HG02981 (cell line): Measurements from ENCODE around the gene COL18A1.
"Not testable (repeated sequence)": the region's sequence is repeated elsewhere in the genome, so short reads cannot be mapped to it uniquely, and the experiment has no call there.

ENCODE experiments used
- ATAC-seq: cut with Tn5 transposase; IDR thresholded peaks from one replicate; pipeline ENCODE4 v1.9.1; 2021; ENCODE audit warnings: mild to moderate bottlenecking, moderate library complexity; ENCODE audit not compliant: unreplicated experiment

COL18A1 gene

DNA sequence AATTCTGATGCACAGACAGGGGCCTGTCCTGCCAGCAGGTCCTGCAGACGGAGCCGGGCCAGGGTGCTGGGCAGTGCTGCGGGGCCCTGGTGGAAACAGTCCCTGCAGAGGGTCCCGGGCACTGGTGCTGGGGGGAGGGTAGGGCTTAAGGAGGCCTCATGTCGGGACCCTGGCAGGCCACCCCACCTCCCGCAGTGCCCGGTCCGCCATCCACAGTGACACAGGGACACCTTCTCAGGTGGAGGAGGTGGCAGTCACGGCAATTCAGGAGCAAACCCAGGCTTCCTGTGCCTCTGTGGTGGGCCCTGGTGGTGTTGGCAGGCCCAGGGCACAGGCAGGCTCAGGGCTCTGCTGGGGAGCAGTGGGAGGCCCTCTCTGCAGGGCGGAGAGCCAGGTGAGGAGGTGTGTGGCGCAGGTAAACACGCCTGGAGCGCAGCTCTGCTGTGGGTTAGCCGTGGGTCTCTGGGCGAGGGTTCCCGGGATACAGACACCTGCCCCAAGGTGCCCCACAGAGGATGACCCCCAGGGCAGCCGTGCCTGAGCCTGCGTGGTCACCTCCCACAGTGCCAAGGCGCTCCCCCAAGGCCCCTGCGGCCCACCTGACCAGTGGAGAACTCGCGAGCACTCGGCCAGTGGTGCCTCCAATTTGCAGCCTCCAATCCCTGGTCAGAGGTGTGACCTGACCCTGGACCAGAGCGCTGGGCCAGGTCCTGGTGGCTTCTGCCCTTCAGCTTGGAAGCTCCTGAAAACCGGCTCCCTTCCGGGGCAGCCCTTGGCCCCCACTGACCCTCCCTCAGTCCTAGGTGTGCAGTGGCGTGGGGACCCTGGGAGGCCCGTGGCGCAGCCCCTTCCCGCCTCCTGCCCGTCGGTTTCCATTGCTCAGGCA, 19.2 kb downstream of the COL18A1 start:
- ATAC-seq = no peak

DNA sequence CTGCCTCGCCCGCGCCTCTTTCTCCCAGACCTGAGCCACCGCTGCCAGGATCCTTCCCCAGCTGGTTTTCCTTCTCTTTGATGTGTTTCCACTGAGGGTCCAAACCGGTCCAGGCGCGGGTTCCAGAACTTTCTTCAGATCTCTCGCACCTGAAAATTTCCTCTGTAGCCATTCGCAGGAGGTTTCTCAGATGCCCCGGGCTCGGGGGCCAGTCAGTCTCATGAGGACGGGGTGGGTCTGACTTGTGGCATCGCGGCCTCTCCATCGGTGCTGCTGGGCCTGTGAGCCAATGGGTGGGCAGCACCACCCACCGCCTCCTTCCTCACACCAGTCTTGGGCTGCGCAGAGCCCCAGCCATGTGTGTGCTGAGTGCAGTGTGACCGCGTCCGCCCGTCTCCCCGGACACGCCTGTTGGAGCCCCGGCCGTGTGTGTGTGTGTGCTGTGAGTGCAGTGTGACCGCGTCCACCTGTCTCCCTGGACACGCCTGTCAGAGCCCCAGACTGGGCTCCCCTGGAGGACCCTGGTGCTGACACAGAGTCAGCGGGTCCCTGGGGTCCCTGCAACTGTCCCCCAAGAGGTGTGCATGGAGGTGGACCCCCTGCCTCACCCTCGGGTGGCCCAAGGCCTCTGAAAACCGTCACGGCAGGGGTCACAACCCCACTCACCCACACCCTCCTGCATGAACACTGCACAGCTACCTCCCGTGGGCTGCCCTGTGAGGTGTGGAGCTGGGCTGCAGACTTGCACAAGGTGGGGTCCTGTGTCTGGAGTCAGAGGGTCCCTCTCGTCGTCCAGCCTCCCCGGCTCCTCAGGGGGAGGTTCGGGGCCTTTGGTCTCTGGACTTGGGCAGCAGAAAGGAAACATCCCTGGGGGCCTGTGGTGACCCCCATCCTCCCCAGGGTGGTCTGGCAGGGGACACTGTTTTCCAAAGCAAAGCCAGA, 20.2 kb downstream of the COL18A1 start:
- no peak for ATAC-seq

DNA sequence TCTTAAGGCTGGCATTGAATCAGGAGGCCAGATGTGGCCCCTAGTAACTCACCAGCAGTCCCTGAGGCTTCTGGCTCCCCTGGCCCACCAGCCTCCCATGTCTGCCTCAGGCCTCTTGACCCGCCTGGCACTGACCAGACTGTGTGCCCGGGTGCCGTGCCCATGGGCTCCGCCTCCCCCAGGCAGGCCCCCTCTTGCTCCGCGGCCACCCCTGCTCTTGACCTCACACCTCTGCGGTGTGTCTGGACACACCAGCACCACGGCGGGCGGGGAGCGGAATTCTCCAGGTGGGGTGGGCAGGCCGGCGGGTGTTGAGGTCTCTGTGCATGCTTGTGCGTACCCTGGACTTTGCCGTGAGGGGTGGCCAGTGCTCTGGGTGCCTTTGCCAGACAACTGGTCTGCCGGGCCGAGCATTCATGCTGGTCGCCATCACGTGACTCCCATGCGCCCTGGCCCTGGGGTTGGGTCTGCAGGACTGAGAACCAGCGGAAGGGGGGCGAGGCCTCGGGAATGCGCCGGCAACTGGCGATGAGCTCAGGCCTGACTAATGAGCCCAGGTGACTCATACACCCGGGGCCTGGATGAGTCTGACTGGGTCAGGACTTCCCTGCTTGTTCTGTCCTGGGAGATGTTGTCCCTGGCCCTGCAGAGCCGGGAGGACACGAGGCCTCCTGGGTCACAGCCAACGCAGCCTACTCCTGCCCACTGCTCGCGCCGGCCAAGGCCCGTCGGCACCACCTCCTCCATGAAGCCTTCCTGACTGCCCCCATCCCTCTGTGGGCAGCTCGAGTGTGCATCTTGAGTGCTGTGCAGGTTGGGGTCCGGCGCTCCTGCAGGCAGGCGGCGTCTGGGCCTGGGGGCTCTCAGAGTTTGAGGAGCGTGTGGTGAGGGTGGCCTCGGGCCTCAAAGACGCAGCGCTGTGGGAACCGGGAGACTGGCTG, 22.6 kb downstream of the COL18A1 start:
- ATAC-seq = no peak

DNA sequence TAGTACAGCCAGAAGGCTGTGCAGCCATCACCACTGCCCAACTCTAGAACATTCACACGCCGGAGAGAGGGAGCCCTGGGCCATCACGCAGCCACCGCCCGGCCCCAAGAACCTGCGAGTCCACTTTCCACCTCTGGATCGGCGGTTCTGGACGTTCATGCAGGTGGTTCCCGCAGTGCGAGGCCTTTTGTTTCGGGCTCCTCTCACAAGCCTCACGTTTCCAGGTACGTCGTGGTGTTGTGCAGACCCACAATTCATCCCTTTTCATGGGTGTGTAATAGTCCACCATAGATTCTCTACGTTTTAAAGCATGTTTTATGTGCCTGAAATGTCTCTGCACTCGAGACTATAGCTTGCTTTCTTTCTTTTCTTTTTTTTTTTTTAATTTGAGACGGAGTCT, 23.6 kb downstream of the COL18A1 start:
- no peak for ATAC-seq

DNA sequence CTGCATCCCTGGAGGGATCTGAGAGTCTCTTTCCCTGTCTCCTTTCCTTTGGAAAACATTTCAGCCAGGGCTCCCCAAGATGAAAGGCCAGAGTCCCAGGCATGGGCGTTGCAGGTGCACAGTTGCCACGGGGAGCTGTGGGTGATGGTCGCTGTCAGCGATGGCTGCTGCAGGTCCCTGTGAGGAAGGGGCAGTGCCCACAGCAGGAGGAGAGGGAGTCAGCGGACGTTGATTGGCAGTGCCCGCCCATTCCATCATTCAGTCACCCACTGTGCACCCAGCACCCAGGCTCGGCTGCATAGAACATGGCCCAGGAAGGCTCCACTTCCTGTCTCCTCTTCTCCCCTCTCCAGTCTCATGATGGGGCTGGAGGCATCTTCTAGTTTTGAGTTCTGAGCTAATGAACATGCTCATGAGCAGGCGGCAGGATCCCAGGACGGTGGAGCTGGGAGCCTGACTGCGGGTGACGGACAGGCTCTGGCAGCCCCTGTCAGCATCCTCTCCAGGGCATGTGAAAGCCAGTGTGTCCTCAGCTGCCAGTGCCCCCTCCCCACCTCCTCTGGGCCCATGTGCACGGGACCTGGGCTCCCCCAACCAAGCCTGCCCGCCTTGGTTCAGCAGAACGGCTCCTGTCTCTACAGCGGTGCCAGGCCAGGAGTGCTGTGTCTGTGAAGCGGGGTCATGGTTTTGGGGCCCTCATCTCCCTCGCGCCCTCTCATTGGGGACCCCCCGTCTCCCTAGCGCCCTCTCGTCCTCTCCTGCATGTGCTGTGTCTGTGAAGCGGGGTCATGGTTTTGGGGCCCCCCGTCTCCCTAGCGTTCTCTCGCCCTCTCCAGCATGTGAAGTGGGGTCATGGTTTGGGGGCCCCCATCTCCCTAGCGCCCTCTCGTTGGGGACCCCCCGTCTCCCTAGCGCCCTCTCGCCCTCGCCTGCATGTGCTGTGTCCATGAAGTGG, 24.5 kb downstream of the COL18A1 start:
- no peak for ATAC-seq

DNA sequence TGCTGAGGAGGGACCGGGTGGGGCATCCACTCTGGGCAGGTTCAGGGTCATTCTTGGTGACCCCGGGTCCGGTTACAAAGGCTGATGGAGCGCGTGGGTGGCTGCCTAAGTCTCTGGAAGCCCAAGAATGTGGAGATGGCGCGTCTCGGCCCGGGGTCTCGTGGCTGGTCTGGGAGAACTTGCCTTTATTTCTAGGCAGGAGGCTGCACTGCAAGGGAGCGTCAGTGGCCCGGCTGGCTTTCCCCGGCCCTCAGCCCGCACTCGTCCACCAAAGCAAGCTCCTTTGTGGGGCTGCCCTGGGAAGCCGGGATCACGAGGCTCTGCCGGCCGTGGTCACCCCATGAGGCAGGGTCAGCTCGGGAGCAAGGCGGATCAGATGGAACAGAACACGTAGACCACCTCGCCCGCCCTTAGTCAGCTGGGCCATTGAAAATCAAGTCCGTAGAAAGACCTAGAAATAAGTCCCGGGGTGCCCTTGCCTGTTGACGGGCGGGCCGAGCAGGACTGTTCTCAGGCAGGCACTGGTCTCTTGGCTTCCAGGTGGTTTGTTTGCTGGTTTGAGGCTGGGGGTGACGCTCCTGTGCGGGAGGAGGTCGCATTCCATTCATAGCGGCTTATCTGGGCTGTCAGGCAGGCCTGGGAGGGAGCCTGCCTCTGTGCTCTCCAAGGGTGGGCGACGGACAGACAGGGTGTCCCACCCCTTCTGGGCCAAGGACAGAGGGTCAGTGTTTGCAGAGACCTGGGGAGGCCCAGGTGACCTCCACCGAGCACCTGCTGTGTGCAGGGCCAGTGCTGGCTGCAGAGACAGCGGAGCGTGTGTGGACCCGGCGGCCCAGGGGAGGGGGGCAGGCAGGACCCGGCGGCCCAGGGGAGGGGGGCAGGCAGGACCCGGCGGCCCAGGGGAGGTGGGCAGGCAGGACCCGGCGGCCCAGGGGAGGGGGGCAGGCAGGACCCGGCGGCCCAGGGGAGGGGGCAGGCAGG, 25.8 kb downstream of the COL18A1 start:
- ATAC-seq = no peak

DNA sequence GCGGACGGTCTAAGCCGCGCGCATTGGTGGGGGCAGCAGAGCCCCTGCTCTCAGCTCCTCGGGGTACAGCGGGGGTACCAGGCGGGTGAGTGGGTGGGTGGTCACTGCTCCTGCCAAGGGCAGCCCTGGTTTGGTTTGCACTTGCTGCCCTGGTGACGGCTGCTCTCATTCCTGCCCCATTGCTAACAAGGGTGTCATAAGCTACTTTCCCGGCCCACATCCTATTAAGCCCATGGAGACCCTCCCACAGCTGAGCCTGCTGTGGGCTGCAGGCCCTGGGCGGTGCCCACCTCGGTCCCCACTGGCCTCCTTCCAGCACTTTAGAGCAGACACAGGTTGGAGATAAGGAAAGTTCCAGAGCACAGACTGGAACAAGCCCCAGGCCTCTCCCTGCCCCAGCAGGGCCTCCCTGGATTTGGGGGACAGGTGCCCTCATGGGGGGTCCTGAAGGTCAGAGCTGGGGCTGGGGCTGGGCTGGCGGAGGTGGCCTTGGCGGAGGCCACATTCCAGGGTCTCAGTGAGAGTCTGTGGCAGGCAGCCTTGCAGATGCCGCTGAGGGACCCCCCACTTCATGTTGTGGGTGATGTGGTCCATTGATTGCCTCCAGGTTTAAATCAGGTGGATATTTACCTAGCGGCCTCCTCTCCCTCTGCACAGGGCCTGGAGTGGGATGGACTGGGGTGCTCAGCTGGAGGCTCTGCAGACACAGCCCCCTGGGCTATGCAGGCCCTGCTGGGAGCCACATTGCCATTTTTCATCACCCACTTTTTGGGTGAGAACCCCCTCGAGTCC, 27.0 kb downstream of the COL18A1 start:
- no peak for ATAC-seq

DNA sequence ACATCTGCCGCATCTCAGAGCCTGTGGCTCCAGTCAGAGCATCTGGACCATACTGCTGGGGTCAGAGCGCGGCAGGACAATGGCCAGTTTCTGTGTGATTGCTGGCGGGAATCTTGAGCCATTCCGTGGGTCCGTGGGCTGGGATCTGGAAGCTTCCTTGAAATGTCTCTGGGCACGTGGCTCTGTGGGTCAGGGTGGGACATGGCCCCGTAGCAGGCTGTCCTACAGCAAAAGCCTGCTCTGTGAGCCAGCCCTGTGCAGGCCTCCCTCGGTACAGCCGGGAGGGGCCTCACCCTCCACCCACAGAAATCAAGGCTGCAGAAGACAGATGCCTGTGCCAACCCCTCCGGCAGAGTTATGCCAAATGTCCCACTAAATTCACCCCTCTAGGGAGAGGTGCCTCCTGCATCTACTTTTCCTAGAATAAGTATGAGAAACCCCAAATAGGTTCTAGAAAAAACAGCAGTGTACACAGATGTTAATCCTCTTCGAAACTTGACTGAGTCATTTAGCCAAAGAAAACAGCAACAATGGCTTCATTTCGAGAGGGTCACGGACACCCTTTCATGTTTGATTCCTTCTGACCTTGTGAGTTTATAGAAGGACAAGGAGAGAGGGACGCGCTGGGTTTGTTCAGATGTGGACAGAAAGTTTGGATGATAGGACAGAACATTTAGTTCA, 27.8 kb downstream of the COL18A1 start:
- no peak for ATAC-seq

DNA sequence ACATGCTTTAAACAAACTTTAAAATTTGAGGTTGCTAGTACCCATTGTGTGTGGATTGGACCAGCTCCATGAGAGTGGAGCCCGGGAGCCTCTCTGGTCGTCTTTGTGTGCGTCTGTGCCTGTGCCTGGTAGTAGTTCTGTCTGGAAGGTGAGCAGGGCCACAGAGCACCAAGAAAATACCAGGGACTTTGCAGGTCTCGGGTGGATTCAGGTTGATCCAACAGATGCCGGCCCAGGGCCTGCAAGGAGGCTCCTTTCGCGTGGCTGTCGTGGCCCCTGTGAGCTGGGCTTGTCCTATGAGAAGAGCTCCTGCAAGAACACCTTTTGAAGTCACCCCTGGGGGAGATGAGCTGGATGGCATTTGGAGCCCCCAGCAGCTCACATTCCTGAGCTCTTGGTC, 28.3 kb downstream of the COL18A1 start:
- ATAC-seq = no peak

DNA sequence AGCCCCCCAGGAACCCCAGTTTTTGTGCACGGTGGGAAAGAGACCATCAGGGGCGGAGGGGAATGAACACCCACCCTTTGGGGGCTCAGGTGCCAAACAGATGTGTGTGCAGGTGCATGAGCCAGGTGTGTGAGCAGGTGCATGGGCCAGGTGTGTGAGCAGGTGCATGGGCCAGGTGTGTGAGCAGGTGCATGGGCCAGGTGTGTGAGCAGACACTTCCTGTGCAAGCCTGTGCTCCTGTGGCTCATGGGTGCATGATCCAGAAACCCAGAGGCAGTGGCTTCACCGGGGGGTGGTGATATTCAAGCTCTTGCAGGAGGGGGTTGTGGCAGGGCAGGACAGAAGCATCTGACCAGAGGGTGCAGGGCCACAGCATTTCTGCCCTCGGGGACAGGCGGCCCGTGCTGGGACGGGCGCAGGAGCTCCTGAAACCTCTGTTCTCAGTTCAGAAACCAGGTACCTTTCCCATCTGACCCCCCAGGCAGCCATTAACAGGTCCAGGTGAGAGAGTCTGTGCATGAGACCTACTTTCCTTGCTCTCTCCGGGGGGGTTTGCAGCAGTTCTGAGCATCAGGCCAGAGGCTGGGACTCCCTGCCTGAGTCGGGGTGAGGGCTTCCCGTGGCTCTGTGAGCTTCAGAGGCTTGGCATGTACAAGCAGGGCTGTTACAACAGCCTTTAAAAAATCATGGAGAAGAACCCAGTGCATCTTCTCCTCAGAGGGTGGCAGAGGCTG, 29.1 kb downstream of the COL18A1 start:
- no peak for ATAC-seq

DNA sequence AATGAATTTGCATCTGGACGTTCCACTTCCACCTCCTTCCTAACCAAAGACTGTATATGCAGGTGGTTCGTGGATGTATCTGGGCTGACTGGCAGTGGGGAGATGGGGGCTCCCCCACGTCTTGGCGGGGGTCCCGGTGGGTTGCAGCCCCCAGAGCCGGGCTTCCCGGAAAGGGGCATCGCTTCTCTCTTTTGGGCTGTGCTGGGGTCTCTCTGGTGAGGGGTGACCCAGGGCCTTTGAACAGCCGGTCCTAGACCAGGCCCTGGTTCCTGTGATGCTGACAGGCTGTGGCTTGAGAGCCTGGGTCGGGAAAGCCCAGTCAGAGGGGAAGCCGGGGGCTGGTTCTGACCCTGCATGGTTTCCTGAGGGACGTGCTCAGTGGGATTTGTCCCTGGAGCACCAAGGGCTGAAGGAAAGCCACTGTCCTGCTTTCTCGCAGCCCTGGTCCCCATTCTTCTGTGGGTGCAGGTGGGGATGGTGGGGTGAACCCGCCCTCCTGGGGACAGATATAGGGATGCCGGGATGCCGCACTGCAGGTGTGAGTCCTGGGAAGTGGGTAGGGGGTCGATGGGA, 29.8 kb downstream of the COL18A1 start:
- no peak for ATAC-seq

DNA sequence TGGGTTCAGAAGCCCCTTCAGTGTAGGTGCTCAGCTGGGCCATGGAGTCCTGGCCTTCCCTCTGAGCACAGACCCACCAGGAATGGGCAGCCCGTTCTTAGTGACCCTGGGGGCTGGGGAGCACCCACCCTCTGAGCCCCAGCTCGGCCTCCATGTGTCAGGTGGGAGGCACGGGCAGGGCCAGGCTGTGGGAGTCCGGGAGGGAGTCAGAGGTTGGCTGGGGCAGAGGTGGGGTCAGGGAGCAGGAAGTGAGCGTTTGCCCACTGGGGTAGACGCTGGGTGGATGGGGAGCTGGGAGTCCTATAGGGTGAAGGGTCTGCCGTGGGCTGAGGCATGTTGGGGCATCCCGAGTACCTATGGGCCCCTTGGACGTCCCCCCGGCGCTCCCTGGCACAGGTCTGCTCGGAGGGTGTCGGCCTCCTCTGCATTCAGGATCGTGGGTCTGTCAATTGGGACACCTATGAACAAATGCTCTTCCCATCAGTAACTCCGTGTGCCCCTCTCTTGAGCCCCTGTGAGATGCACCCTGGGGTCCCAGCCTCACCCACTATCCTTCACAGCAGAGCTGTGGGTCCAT, 30.5 kb downstream of the COL18A1 start:
- ATAC-seq = no peak

DNA sequence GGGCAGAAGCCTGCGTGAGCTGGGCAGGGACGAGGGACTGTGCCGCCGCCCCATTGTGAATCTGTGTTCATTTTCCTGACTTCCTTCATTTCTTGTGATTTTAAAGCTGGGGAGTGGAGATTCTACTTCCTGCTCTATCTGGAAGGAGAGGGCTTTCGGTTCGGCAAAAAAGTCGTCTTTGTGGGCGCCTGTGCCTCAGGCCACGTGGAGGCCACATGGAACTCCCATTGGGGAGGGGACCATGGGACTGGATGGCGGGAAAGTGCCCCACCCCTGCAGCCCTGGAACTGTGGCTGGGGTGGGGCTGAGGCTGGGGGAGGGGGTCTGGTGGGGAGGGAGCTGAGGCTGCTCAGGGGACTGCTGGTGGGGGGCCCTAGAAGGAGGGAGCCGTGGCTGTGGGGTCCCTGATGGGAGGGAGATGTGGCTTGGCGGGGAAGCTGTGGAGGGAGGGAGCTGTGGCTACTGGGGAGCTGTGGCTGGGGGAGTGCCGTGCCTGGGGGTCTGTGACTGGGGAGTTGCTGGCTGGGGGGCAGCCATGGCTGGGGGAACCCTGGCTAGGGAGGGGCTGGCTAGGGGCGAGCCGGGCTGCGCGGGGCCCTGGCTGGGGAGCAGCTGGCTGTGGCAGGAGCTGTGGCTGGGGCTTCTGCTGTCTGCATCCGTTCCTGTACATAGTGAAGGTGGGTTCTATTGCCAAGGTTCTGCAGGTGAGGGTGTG, 31.5 kb downstream of the COL18A1 start:
- ATAC-seq = no peak

DNA sequence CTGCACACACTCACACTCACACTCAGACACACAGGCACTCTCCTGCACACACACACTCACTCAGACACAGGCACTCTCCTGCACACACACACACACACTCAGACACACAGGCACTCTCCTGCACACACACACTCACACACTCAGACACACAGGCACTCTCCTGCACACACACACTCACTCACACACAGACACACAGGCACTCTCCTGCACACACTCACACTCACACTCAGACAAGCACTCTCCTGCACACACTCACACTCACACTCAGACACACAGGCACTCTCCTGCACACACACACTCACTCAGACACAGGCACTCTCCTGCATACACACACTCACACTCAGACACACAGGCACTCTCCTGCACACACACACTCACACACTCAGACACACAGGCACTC, 32.9 kb downstream of the COL18A1 start:
- ATAC-seq = not testable (repeated sequence)
